Hippocampal formation (tissue), 2 donors: ENCODE data around the gene MAPK8IP3.

ENCODE experiments used
- DNase-seq, 2 donors: peaks; one replicate each; lab custom pipeline; 2025; lab: John Stamatoyannopoulos, UW

The MAPK8IP3 gene

DNA sequence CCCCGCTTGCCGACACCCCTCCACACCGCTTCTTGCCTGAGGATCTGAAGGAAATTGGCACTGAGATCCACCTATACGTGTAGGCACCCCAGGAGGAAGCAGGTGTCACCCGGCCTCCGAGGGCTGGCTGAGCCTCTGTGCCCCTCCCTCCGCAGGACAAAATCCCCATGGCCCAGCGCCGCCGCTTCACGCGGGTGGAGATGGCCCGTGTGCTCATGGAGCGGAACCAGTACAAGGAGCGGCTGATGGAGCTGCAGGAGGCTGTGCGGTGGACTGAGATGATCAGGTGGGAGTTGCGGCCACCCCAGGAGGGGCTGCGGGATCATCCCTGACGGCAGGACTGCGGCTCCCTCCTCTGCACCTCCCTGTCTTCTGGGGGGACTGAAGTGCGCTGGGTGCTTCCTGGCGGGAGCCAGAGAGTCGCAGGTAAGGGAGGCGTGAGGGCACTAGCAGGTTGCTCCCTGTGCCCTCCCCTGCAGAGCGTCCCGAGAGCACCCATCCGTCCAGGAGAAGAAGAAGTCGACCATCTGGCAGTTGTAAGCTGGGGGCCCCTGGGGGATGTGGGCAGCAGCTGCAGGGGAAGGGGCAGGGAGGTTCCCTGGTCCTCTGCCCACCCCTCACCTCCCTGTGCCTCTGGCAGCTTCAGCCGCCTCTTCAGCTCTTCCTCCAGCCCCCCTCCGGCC is 56.3 kb downstream of the MAPK8IP3 start:
- no peak for DNase-seq

DNA sequence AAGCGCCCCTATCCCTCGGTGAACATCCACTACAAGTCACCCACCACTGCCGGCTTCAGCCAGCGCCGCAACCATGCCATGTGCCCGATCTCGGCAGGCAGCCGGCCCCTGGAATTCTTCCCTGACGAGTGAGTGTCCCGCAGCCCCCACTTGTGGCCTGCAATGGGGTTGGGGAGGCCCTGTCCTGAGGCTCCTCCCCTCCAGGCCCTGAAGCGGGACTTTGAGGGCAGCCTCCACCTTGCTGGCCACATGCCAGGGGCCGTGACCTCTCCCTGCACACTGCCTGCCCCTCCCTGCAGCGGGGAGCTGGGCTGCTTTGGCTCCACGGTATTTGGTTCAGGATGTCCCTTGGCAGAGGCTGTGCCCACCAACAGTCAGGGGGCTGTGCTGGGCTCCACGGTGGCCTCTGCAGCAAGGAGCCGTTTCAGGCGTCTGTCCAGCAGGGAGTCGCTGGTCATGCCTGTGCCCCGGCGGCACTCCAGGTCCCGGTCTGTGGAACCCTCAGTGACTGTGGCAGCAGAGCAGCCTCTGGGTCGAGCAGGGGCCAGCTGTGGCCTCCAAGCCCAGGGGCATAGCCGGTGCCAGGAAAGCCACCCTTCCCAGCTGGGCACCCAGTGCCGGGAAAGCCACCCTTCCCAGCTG is 57.0 kb downstream of the MAPK8IP3 start:
- DNase-seq = no peak

DNA sequence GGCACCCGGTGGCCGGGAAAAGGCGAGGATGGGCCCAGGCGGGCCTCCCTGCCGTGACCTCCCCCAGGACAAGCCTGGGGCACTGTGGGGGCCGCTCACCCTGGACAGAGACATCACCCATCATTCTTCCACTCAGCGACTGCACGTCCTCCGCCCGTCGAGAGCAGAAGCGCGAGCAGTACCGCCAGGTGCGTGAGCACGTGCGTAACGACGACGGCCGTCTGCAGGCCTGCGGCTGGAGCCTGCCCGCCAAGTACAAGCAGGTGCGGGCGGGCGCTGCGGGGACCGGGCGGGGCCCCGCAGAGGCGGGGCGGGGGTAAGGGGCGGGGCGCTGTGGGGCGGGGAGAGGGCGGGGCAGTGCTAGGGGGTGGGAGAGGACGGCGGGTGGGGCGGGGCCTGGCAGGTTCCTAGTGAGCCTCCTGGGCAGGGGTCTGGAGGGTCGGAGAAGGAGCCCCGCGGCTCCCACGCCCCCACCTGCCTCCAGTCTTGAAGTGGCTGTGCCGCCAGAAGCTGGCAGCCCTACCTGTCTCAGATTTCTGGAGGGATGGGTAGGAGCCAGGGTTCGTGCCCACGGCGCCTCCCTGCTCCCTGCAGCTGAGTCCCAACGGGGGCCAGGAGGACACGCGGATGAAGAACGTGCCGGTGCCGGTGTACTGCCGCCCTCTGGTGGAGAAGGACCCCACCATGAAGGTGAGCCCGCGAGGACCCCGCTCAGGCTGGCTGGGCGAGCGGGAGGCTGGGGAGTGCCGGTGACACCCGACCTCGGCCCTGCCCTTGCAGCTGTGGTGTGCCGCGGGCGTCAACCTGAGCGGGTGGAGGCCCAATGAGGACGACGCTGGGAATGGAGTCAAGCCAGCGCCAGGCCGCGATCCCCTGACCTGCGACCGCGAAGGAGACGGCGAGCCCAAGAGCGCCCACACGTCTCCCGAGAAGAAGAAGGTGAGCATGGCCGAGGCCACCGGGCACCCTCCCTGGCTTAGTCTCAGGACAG is 57.8 kb downstream of the MAPK8IP3 start:
- DNase-seq = no peak

DNA sequence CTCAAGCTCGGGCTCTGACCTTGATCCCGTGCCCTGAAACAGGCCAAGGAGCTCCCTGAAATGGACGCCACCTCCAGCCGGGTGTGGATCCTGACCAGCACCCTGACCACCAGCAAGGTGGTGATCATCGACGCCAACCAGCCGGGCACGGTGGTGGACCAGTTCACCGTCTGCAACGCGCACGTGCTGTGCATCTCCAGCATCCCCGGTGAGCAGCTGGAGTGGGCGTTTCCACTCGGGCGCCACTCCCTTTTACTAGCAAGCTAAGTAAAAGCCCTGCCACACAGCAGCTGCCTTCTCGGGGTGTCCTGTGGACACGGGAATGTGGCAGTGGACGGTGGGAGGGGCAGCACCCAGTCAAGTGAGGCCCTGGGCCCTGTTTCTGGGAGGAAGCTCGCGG is 59.0 kb downstream of the MAPK8IP3 start:
- no peak for DNase-seq

DNA sequence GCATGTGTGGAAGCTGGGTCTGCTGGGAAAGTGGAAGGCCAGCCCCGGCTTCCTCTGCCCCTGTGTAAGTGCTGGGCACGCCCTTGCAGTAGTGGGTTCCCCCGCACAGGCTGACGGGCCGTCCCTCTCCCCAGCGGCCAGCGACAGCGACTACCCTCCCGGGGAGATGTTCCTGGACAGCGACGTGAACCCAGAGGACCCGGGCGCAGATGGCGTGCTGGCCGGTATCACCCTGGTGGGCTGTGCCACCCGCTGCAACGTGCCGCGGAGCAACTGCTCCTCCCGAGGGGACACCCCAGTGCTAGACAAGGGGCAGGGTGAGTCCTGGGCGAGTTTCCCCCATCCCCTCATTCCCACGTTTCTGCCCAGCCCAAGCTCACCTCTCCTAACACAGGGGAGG is 59.8 kb downstream of the MAPK8IP3 start:
- no peak for DNase-seq

DNA sequence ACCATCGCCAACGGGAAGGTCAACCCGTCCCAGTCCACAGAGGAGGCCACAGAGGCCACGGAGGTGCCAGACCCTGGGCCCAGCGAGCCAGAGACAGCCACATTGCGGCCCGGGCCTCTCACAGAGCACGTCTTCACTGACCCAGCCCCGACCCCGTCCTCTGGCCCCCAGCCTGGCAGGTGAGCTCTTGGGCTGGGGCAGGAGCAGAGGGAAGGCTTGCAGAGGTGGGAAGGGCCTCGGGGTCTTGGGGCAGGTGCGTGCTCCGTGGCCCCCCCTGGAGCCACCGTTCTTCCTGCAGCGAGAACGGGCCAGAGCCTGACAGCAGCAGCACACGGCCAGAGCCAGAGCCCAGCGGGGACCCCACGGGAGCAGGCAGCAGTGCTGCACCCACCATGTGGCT is 60.2 kb downstream of the MAPK8IP3 start:
- no peak for DNase-seq

DNA sequence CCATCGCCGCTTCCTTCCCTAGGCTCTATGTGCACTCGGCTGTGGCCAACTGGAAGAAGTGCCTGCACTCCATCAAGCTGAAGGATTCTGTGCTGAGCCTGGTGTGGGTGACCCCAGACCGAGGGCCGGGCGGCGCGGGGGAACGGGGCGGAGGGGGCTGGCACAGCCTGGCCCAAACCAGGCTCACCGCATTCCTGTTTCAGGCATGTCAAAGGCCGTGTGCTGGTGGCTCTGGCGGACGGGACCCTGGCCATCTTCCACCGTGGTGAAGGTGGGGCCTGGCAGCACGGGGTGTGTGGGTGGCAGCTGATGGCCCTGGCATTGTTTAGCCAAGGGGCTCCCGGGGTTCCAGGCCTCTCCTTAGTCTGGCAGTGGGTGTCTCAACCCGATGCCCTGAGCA is 60.7 kb downstream of the MAPK8IP3 start:
- no peak for DNase-seq

DNA sequence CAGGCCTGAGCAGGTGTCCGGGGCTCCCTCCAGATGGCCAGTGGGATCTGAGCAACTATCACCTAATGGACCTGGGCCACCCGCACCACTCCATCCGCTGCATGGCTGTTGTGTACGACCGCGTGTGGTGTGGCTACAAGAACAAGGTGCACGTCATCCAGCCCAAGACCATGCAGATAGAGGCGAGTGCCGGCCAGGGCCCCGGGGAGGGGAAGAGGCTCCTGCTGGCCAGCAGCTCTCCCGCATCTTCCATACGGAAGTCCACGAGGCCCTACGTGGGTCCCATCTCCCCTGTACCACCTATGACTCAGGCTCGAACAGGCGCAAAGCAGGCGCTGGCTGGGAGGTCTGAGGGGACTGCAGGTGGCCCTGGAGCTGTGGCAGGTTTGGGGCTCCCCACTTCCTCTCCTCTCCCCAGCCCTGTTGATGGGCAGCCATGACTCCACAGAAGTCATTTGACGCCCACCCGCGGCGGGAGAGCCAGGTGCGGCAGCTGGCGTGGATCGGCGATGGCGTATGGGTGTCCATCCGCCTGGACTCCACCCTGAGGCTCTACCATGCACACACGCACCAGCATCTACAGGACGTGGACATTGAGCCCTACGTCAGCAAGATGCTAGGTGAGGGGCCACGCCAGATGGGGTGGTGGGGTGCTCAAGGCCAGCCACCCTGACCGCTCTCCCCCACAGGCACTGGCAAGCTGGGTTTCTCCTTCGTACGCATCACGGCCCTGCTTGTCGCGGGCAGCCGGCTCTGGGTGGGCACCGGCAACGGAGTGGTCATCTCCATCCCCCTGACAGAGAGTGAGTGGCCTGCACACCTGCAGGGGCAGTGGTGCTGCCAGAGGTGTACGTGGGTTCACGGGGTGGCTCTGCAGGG is 61.4 kb downstream of the MAPK8IP3 start:
- DNase-seq = no peak

DNA sequence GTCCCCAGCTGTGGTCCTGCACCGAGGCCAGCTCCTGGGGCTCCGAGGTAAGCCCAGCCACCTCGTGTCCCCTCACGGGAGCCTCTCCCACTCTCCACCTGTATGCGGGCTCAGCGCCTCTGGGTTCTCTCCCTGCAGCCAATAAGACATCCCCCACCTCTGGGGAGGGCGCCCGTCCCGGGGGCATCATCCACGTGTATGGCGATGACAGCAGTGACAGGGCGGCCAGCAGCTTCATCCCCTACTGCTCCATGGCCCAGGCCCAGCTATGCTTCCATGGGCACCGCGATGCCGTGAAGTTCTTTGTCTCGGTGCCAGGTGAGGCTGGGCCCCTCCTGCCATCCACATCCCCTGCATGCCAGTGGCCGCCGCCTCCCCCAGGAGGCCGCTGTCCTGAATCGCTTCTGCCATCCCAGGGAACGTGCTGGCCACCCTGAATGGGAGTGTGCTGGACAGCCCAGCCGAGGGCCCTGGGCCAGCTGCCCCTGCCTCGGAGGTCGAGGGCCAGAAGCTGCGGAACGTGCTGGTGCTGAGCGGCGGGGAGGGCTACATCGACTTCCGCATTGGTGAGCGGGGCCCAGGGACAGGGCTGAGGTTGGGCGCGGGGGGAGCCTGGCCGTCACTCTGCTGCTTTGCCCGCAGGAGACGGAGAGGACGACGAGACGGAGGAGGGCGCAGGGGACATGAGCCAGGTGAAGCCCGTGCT is 62.2 kb downstream of the MAPK8IP3 start:
- no peak for DNase-seq

DNA sequence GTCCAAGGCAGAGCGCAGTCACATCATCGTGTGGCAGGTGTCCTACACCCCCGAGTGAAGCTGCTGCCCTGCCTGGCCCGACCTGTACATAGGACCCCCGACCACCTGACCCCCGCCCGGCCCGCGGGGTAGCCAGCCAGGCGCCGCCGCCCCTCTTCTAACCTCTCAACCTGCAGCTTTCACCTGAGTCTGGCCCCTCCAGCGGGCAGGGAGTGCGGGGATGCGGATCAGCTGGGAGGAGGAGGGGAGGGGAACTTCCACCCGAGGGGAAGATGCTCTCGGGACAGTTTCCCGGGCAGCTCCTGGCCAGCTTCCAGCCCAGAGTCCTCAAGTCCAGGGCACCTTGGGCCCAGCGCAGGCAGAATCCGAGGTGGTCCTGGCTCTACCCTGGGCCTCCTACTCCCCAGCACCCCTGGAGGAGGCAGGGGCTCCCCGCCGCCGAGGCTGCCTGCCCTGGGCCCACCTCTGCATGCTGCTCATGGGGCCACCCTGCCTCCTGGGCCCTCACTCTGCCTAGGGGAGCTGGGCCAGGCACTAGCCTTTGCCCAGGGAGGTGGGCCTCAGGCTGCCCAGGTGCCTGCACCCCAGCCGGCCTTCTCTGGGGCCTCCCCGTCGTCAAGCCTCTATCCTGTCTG is 62.9 kb downstream of the MAPK8IP3 start:
- DNase-seq = no peak

DNA sequence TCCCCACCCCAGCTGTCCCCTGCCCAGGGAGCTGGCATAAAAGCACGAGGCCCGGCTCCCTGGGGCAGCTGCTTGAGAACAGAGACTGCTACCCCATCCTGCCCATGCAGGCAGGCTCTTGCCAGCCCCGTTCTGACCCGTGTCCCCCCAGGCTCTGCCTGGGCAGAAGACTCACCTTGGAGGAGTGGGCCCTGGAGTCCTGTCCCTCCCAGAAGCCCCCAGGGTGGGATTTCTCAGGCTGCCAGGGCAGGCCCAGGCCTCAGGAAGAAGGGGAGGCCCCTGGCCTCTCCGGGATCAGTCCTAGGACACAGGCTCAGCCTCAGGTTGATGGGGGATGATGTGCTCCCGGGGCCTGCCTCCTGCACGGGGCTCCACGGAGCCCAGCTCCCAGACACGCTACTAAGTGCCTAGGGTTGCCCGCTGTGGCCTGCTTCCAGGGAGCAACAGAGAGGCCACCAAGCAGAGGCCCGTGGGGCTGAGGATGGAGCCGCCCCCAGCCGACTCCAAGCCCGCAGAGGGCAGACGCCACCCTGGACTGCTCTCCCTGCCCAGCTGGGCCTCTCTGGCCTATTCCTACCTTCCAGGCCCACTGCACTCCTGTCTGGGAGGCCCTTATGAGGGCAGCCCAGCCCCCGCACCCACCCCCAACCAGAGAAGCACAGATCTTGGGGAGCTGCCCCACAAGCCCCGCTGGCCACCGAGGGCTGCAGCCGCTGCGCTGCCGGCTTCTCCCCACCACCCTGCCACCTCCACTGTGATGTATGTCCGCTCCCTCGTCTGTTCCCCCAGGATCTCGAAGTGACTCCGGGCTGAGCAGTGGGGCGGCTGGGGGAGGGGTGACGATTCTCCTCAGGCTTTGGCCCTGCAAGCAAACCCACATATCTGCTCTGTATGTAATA is 63.7 kb downstream of the MAPK8IP3 start:
- DNase-seq = no peak

DNA sequence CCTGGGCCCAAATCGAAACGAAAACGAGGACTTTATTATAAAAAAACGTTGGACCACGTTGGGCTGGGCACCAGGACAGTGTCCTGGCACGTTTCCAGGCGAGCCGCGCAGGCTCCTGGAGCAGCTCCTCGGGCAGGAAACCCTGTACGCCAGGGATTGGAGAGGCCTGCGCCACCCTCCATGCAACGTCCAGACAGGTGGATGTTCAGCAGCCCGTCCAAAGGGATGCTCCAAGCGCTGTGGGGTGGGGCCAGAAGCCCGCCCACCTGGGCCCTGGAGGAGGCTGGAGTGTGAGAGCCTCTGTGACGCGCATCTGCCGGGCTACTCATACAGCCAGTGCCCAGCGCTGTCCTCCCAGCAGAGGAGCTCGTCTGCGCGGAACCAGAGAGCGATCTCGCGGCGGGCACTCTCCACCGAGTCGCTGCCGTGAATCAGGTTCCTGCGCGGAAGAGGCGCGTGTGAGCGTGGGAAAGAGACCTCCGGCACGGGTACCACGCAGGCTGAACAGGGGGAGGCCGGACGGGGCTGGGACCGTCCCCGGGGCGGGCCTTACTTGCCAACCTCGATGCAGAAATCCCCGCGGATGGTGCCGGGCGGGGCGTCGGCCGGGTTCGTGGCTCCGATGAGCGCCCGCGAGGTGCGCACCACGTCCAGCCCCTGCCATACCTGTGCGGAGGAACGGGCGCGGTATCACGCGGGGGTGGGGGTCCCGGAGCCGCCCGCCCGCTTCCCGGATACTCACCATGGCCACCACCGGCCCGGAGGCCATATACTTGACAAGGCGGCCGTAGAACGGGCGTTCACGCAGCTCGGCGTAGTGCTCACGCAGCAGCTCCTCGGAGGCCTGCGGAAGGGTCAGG is 64.6 kb downstream of the MAPK8IP3 start:
- peak in 1 of 2 donors; percentile 14 for DNase-seq

DNA sequence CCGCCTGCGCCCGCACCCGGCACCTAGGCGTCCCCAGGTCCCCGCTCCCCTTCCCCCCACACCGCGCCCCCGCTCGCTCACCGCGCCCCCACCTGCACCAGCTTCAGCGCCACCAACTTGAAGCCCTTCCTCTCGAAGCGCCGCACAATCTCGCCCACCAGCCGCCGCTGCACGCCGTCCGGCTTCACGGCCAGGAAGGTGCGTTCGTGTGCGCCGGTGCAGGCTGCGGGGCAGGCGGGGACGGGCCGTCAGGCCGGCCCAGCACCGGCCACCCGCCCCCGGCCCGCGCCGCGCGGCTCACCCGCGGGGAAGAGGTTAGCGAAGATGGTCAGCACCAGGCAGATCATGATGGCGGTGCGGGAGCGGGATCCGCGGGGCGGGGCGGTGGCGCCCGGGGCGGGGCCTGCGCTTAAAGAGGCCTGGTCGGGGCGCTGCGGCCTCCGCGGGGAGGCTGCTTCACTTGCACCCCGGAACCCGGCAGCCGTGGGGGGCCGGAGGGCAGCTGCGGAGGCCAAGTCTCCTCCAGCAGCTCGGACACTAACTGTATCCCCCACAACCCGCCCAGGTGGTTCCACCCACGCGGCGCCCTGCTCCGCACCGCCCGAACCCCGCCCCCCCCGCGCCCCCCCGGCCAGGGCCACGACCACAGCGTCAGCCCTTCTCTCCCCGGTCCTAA is 65.3 kb downstream of the MAPK8IP3 start, which contains the start of gene NME3:
TSS of gene NME3 (minus strand) at position 356 of the 676 bp plus-strand sequence. CDS start at position 347, 9 bp downstream.
- peak; percentile 41 to 62 for DNase-seq

DNA sequence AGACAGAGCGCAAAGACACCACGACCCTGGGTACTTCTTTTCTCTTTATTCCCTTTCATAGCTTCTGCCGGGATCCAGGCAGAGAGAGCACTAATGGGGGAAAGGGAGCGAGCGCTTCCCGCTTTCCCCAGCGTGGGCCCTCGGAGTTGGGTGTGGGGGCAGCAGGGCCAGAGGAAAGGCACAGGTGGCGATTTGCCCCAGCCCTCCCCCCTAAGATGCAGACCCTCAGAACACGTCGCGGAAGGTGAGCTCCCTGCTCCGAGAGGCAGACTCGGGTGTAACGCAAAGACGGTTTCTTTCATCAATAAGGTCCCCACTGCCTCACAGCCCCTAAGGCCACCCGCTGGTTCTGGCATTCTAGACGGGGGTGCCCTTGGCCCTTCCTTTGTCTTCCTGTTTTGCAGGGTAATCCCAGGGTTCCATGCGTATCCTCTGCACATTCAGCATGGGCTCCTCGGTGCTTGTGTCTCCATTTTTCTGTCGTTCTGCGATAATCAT is 65.9 kb downstream of the MAPK8IP3 start:
- no peak for DNase-seq

DNA sequence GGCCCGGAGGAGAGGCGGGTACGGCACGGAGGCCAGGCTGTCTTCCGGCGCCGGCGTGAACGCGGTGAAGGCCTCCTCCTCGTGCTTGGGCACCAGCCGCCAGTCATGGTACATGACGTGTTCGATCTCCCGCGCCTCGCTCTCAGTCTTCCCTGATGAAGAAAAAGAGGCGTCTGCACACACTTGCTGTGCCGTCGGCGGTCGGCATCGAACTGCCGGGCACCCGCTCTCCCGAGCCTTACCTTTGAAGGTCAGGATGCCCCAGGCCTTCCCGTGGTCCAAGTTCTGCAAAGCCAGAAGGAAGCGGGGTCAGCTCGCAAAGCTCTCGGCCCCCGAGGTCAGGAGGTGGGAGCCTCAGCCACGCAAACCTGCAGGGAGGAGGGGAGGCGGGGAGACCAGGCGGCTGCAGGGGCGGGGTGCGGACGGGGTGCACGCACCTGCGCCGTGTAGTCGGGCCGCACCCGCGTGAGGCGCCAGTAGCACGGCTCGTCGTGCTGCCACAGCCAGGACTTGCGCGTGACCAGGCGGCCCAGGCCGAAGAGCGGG is 66.4 kb downstream of the MAPK8IP3 start, which contains the start of gene EME2:
TSS of gene EME2 (plus strand) at position 449 of the 546 bp plus-strand sequence. CDS start 418 bp downstream, outside the sequence.
- no peak for DNase-seq

DNA sequence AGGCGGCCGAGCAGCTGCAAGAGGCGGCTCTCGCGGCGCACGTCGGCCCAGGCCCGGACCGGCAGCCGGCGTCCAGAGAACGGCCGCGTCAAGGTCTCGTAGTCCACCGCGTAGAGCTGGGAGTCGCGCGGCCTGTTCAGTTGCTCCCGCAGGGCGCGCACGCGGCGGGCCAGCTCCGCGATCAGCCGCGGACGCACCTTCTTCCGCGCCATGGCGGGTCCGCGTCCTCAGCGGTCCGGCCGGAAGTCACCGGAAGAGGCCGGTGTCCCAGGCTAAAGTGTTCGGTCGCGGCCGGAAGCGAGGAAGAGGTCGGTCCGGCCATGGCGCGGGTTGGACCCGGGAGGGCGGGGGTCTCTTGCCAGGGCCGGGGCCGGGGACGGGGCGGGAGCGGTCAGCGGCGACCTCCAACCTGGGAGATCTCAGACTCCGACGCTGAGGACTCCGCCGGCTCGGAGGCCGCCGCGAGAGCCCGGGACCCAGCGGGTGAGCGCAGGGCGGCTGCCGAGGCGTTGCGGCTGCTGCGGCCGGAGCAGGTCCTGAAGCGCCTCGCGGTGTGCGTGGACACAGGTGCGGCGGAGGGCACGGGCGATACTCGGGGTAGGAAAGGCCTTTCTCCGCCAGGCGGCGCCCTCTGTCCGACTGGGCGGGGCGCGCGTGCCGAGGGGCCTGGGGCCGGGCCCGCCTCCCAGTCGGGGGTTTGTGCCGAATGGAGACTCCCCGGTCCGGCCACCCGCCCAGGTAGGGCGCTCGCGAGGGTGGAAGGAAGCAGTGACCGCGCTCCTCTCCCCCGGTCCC is 67.1 kb downstream of the MAPK8IP3 start, which contains the start of gene MRPS34:
TSS of gene MRPS34 (minus strand) at position 227 of the 795 bp plus-strand sequence. CDS start at position 212, 15 bp downstream.
- peak; percentile 70 to 74 for DNase-seq
